ENCODE measurements around the gene EEF1G. TPM values are rescaled to one million over a fixed set of nuclear protein-coding genes. Genes with fewer than 3 reads are reported as not detected.

Gene EEF1G
- total and polyA plus RNA-seq, 2 of the 13 experiments (the other 11 are each of a cell fraction or from before 2014, with no cell fraction given) = 1,787 to 2,144 TPM

DNA sequence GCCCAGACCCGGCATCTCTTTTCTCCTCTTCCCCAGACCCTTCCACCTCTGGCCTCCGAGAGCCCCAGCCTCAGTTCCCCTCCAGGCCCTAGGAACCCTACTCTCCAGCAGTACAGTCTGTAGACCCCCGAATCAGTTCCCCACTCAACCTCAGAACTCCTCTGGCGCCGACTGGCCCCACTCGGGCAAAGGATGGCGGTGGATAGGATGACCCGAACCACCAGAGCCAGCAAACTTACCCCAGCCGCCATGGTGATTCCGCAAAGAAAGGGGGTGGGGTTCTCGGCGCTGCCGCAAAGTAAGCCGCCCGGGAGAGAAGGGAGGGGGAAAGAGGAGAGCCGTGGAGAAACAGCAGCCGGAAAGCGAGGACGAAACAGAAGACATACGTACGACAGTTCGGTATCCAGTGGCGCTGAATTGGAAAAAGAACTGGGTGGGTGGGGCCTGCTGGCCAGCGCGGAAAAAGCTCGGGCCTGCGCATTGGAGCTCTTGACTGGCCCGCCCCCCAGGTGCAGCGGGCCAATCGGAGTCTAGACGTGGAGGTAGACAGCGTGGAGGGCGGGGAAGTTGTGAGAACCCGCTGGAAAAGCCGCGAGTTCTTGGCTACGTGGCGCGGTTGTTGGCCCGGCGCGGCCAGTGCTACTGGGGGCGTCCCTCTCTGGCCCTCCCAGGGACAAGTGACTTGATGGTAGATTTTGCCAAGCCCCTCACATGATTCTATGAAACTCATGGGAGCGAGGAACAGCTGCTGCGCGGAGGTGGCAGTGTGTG lies at the start of gene EEF1G (continued):
- TF ChIP-seq, protein P1, sequence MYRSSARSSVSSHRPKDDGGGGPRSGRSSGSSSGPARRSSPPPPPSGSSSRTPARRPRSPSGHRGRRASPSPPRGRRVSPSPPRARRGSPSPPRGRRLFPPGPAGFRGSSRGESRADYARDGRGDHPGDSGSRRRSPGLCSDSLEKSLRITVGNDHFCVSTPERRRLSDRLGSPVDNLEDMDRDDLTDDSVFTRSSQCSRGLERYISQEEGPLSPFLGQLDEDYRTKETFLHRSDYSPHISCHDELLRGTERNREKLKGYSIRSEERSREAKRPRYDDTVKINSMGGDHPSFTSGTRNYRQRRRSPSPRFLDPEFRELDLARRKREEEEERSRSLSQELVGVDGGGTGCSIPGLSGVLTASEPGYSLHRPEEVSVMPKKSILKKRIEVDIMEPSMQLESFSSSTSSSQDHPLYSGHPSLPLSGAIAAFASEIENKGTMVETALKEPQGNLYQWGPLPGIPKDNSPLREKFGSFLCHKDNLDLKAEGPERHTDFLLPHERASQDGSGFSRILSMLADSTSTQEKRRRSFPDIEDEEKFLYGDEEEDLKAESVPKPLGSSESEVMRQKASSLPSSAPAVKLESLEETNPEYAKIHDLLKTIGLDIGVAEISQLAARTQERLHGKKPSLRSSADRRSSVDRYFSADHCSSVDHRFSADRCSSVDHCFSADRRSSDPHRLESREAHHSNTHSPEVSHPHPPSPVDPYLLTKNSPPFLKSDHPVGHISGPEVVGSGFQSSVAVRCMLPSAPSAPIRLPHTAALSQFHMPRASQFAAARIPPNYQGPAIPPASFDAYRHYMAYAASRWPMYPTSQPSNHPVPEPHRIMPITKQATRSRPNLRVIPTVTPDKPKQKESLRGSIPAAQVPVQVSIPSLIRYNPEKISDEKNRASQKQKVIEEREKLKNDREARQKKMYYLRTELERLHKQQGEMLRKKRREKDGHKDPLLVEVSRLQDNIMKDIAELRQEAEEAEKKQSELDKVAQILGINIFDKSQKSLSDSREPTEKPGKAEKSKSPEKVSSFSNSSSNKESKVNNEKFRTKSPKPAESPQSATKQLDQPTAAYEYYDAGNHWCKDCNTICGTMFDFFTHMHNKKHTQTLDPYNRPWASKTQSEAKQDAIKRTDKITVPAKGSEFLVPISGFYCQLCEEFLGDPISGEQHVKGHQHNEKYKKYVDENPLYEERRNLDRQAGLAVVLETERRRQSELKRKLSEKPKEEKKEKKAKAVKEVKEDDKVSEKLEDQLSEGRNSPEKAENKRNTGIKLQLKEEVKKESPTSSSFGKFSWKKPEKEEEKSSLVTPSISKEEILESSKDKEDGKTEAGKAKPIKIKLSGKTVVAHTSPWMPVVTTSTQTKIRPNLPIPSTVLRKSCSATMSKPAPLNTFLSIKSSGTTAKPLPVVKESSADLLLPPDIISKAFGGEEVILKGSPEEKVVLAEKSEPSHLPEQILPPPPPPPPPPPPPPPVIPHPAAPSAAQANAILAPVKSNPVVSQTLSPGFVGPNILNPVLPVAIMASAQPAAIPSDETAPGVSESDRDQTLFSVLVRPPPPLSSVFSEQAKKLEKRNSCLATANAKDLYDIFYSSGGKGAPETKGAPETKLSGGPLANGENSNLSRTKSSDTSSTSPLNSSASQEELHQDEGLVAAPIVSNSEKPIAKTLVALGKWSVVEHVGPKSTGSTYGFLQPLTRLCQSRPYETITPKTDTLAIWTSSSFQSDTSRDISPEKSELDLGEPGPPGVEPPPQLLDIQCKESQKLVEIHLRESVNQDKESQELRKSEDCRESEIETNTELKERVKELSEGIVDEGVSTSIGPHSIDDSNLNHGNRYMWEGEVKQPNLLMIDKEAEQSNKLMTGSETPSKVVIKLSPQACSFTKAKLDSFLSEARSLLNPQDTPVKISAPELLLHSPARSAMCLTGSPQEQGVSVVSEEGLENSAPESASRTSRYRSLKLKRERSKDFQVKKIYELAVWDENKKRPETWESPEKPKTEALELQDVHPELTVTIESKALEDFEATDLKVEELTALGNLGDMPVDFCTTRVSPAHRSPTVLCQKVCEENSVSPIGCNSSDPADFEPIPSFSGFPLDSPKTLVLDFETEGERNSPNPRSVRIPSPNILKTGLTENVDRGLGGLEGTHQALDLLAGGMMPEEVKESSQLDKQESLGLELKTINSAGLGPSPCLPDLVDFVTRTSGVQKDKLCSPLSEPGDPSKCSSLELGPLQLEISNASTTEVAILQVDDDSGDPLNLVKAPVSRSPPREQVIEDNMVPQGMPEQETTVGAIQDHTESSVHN (CRISPR knock-in tag; IDR thresholded peaks at IDR 0.05) = 0 out of 2 replicates have a peak, but pooled peaks have one; percentile 14
- TF ChIP-seq, protein P2, sequence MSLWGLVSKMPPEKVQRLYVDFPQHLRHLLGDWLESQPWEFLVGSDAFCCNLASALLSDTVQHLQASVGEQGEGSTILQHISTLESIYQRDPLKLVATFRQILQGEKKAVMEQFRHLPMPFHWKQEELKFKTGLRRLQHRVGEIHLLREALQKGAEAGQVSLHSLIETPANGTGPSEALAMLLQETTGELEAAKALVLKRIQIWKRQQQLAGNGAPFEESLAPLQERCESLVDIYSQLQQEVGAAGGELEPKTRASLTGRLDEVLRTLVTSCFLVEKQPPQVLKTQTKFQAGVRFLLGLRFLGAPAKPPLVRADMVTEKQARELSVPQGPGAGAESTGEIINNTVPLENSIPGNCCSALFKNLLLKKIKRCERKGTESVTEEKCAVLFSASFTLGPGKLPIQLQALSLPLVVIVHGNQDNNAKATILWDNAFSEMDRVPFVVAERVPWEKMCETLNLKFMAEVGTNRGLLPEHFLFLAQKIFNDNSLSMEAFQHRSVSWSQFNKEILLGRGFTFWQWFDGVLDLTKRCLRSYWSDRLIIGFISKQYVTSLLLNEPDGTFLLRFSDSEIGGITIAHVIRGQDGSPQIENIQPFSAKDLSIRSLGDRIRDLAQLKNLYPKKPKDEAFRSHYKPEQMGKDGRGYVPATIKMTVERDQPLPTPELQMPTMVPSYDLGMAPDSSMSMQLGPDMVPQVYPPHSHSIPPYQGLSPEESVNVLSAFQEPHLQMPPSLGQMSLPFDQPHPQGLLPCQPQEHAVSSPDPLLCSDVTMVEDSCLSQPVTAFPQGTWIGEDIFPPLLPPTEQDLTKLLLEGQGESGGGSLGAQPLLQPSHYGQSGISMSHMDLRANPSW (CRISPR knock-in tag; IDR thresholded peaks at IDR 0.05; ENCODE audit: borderline replicate concordance) = 0 out of 2 replicates have a peak, but pooled peaks have one; percentile 57
- TF ChIP-seq, protein P3, sequence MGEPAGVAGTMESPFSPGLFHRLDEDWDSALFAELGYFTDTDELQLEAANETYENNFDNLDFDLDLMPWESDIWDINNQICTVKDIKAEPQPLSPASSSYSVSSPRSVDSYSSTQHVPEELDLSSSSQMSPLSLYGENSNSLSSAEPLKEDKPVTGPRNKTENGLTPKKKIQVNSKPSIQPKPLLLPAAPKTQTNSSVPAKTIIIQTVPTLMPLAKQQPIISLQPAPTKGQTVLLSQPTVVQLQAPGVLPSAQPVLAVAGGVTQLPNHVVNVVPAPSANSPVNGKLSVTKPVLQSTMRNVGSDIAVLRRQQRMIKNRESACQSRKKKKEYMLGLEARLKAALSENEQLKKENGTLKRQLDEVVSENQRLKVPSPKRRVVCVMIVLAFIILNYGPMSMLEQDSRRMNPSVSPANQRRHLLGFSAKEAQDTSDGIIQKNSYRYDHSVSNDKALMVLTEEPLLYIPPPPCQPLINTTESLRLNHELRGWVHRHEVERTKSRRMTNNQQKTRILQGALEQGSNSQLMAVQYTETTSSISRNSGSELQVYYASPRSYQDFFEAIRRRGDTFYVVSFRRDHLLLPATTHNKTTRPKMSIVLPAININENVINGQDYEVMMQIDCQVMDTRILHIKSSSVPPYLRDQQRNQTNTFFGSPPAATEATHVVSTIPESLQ (CRISPR knock-in tag; conservative IDR thresholded peaks at IDR 0.05) = 0 out of 2 replicates have a peak, but pooled peaks have one; percentile 49
- TF ChIP-seq ZSCAN31 (CRISPR knock-in tag; IDR thresholded peaks at IDR 0.05; ENCODE audit: low read depth) = peak; percentile 86
- TF ChIP-seq SIN3A (IDR thresholded peaks at IDR 0.05; ENCODE audit: borderline replicate concordance, low read depth, low read length) = peak; percentile 59; the same call in 1 of the 2 replicates
- peak; percentile 67 for TF ChIP-seq GABPB1 (CRISPR knock-in tag; IDR thresholded peaks at IDR 0.05)
- TF ChIP-seq, protein P4, sequence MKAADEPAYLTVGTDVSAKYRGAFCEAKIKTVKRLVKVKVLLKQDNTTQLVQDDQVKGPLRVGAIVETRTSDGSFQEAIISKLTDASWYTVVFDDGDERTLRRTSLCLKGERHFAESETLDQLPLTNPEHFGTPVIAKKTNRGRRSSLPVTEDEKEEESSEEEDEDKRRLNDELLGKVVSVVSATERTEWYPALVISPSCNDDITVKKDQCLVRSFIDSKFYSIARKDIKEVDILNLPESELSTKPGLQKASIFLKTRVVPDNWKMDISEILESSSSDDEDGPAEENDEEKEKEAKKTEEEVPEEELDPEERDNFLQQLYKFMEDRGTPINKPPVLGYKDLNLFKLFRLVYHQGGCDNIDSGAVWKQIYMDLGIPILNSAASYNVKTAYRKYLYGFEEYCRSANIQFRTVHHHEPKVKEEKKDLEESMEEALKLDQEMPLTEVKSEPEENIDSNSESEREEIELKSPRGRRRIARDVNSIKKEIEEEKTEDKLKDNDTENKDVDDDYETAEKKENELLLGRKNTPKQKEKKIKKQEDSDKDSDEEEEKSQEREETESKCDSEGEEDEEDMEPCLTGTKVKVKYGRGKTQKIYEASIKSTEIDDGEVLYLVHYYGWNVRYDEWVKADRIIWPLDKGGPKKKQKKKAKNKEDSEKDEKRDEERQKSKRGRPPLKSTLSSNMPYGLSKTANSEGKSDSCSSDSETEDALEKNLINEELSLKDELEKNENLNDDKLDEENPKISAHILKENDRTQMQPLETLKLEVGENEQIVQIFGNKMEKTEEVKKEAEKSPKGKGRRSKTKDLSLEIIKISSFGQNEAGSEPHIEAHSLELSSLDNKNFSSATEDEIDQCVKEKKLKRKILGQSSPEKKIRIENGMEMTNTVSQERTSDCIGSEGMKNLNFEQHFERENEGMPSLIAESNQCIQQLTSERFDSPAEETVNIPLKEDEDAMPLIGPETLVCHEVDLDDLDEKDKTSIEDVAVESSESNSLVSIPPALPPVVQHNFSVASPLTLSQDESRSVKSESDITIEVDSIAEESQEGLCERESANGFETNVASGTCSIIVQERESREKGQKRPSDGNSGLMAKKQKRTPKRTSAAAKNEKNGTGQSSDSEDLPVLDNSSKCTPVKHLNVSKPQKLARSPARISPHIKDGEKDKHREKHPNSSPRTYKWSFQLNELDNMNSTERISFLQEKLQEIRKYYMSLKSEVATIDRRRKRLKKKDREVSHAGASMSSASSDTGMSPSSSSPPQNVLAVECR (CRISPR knock-in tag; IDR thresholded peaks at IDR 0.05; ENCODE audit: borderline replicate concordance) = peak; percentile 78; the same call in 1 of the 2 replicates
- TF ChIP-seq BORCS8-MEF2B (CRISPR knock-in tag; IDR thresholded peaks at IDR 0.05) = 0 out of 2 replicates have a peak, but pooled peaks have one; percentile 1
- peak; percentile 80; the same call in 1 of the 2 replicates for TF ChIP-seq KLF12 (CRISPR knock-in tag; IDR thresholded peaks at IDR 0.05; ENCODE audit: borderline replicate concordance)

Data from HepG2 (cell line).